Activated B cell treated with CpG ODN at 0.5 μM for 24 hours (primary cell): ENCODE data around the gene ARL14. TPM values are rescaled to one million over a fixed set of nuclear protein-coding genes. Genes with fewer than 3 reads are reported as not detected.
"Not testable (repeated sequence)": the region's sequence is repeated elsewhere in the genome, so short reads cannot be mapped to it uniquely, and the experiment has no call there.

Source experiments
- ATAC-seq: fragments of 200-7000 bp; cut with Tn5 transposase; one replicate; pipeline ENCODE4 v1.10.0; 2021; ENCODE audit warnings: low read depth, mild to moderate bottlenecking, moderate library complexity
- CTCF ChIA-PET: fragments of 350-600 bp; sonication (Branson Sonifier 250); formaldehyde crosslinking; loops from one replicate; lab custom pipeline; 2021; ENCODE audit warnings: antibody characterized with exemption; lab: Charles Lee
- POLR2A ChIA-PET: fragments of 350-600 bp; sonication (Branson Sonifier 250); formaldehyde crosslinking; loops from one replicate; lab custom pipeline; 2021; ENCODE audit warnings: antibody characterized with exemption; lab: Charles Lee
- DNase-seq: peaks from one replicate; pipeline ENCODE4 v3.0.0; 2022
- H3K27ac Mint-ChIP-seq: one replicate; pipeline ENCODE4 v1.8.0; 2020; ENCODE audit warnings: mixed read lengths
- H3K27me3 Mint-ChIP-seq: one replicate; pipeline ENCODE4 v1.8.0; 2021; ENCODE audit warnings: mixed read lengths
- H3K36me3 Mint-ChIP-seq: one replicate; pipeline ENCODE4 v1.8.0; 2021; ENCODE audit warnings: low read depth, mixed read lengths
- H3K4me1 Mint-ChIP-seq: one replicate; pipeline ENCODE4 v1.8.0; 2021; ENCODE audit warnings: mixed read lengths
- H3K4me3 Mint-ChIP-seq: one replicate; pipeline ENCODE4 v1.8.0; 2020; ENCODE audit warnings: mild to moderate bottlenecking, mixed read lengths
- H3K9me3 Mint-ChIP-seq: one replicate; pipeline ENCODE4 v1.8.0; 2020; ENCODE audit warnings: mixed read lengths
- intact Hi-C: fragments of 100-400 bp; cut with micrococcal nuclease; formaldehyde crosslinking; loops from one replicate; pipeline ENCODE4 v1.15.1; 2024
- total RNA-seq: library from RNA; stranded (reverse); gene quantifications from 2 replicates; pipeline ENCODE4 v1.2.3, GENCODE V29; 2022
- TF ChIP-seq, protein P1 (sequence below): fragments of 200-600 bp; IDR thresholded peaks from one replicate; pipeline ENCODE4 v1.8.0; 2022; ENCODE audit warnings: antibody characterized with exemption, mild to moderate bottlenecking

The ARL14 gene
- total RNA-seq, 1 donor from 2014 or later = 0.18 TPM

DNA sequence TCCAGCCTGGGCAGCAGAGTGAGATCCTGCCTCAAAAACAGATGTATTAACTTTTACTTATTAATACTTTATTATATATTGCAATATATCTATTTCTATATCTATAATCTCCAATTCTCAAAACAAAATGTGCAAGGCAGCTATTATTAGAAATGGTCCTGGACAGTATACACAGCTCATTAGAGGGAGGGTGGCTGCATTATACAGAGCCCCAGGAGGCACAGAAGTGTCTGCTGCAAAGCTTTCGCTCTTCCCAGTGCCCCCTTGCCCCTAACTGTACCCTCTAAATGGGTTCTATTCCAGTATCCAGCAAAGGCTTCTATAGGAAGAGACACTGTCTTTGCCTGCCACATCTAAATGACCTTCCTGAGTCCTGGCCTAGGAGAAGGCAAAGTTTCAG lies 24.5 kb downstream of the ARL14 start:
- no peak overlapping the region for H3K4me3 Mint-ChIP-seq
- no peak for ATAC-seq
- H3K27me3 Mint-ChIP-seq = peaks cover 11% of the 10 kb centered on the region
- H3K36me3 Mint-ChIP-seq = no peaks in the 10 kb centered on the region
- no peak for DNase-seq
- H3K27ac Mint-ChIP-seq = no peak overlapping the region
- CTCF ChIA-PET = no interaction called here
- intact Hi-C loops = no loop called here
- H3K4me1 Mint-ChIP-seq = no peaks in the 10 kb centered on the region
- TF ChIP-seq, protein P1, sequence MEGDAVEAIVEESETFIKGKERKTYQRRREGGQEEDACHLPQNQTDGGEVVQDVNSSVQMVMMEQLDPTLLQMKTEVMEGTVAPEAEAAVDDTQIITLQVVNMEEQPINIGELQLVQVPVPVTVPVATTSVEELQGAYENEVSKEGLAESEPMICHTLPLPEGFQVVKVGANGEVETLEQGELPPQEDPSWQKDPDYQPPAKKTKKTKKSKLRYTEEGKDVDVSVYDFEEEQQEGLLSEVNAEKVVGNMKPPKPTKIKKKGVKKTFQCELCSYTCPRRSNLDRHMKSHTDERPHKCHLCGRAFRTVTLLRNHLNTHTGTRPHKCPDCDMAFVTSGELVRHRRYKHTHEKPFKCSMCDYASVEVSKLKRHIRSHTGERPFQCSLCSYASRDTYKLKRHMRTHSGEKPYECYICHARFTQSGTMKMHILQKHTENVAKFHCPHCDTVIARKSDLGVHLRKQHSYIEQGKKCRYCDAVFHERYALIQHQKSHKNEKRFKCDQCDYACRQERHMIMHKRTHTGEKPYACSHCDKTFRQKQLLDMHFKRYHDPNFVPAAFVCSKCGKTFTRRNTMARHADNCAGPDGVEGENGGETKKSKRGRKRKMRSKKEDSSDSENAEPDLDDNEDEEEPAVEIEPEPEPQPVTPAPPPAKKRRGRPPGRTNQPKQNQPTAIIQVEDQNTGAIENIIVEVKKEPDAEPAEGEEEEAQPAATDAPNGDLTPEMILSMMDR = no peak
- POLR2A ChIA-PET = no interaction called here
- no peaks in the 10 kb centered on the region for H3K9me3 Mint-ChIP-seq

DNA sequence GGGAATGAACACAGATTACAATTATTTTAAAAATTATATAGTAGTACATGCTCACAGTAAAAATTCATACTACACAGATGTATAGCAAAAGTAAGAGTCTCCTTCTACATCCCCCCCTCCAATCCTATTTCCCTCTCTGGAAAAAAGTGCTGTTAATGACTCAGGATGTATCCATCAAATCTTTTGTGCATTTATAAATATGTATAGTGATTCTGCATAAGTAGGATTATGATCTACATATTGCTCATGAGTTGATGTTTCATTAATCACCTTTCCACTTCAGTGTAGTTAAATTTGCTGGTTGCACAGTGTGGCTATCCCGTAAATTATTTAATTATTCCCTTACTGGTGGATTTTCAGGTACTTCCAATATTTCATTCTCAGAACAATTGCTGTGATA lies 25.3 kb downstream of the ARL14 start:
- Mint-ChIP-seq H3K36me3 (no peaks in the 10 kb centered on the region), H3K27me3 (peaks cover 12% of the 10 kb centered on the region), H3K4me1 (no peaks in the 10 kb centered on the region), H3K9me3 (no peaks in the 10 kb centered on the region), H3K4me3 (no peak overlapping the region), H3K27ac (no peak overlapping the region)
- intact Hi-C loops = no loop called here
- DNase-seq = no peak
- TF ChIP-seq, protein P1 = no peak
- no peak for ATAC-seq
- ChIA-PET CTCF (no interaction called here), POLR2A (no interaction called here)

DNA sequence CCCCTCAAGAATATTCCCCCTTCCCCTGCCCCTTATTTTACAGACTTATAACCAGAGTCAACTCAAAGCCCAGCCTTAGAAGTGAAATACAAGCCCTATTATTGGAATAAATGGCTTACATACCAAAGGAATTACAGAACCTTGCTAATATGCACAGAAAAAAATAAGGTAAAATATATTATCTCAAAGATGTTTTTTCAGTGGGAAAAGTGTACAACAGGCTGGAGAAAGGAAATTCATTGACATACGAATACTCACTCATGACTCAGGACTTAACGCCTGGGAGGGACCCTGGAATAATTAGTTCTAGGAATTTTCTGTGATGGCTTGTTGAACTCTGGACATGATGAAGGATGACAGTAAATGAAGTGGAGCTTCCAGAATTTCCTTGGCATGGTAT lies 27.0 kb downstream of the ARL14 start:
- POLR2A ChIA-PET = interaction anchor here (0.7 kb wide), 1 partner anchor 38 kb away, joined by 3 read pairs; no protein-coding TSS in a partner anchor
- ATAC-seq = no peak
- DNase-seq = no peak
- Mint-ChIP-seq H3K9me3 (no peaks in the 10 kb centered on the region), H3K4me3 (no peak overlapping the region), H3K27ac (no peak overlapping the region), H3K4me1 (no peaks in the 10 kb centered on the region), H3K27me3 (peaks cover 14% of the 10 kb centered on the region), H3K36me3 (no peaks in the 10 kb centered on the region)
- CTCF ChIA-PET = interaction anchor here (2.3 kb wide), 1 partner anchor 237 kb away, joined by 10 read pairs; no protein-coding TSS in a partner anchor
- intact Hi-C loops = no loop called here
- TF ChIP-seq, protein P1 = no peak

DNA sequence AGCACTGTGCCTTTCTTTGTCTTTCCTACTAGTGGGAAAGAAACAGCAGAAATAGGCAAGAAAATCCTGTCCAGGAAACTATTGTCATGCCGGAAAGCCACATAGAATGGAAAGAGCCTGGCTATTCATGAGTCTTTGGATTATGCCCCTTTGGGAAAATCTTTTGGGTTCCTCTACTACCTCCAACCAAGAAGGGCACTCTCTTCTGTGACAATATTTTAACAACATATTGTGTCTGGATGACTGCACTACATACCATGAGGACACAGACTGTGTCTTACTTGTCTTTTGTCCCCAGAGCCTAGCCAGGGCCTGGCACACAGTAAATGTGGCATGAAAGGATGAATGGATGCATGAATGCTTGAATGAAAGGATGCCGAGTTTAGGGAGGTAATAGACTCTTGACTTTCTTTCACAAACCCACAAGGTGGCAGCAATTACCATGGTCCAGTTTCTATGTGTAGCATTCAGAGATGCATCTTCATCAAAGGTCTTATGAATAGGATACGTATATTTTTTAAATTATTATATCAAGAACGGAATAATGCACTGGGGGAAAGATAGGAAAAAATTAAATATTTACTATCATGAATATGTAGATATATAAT lies 30.3 kb downstream of the ARL14 start:
- Mint-ChIP-seq H3K27ac (no peak overlapping the region), H3K9me3 (no peaks in the 10 kb centered on the region), H3K4me3 (no peak overlapping the region), H3K36me3 (no peaks in the 10 kb centered on the region), H3K27me3 (peaks cover 16% of the 10 kb centered on the region), H3K4me1 (no peaks in the 10 kb centered on the region)
- intact Hi-C loops = loop anchor here (1.0 to 5.0 kb wide), 4 partner anchors 235 to 717 kb away; no protein-coding TSS in a partner anchor
- TF ChIP-seq, protein P1 = no peak
- CTCF ChIA-PET = interaction anchor here (1.2 to 2.5 kb wide), 3 partner anchors 234 to 716 kb away, joined by 7 to 12 read pairs (median 10); no protein-coding TSS in a partner anchor
- POLR2A ChIA-PET = no interaction called here
- peak; percentile 60 for ATAC-seq
- DNase-seq = no peak

DNA sequence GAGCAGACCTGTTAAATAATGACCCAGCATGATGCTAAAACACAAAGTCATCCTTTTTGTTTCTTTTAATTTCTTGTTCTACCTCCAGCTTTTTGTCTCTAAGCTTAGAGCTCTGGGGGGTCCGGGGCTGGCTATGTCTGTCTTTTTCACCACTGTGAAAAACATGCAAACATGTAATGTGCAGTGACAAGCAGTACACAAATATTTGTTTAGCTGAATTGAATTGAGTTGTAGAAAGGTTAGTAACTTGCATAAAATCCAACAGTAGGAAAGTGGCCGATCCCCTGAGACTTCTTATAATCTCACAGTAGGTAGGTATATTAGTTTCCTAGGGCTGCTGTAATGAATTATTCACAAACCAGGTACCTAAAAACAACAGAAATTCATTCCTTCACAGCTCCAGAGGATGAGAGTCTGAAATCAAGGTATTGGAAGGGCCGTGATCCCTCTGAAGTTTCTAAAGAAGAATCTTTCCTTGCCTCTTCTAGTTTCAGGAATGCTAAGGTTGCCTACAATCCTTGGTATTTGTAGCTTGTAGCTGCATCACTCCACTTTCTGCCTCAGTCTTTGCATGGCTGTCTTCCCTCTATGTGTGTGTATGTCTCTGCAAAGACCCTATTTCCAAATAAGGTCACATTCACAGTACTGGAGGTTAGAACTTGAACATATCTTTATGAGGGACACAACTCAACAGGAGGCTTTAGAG lies 32.7 kb downstream of the ARL14 start:
- CTCF ChIA-PET = interaction anchor here (0.6 to 2.5 kb wide), 6 partner anchors 32 to 714 kb away, joined by 3 to 12 read pairs (median 4); no protein-coding TSS in a partner anchor
- TF ChIP-seq, protein P1 = no peak
- H3K36me3 Mint-ChIP-seq = no peaks in the 10 kb centered on the region
- intact Hi-C loops = loop anchor here (5.0 kb wide), 1 partner anchor 698 kb away; no protein-coding TSS in a partner anchor
- H3K4me3 Mint-ChIP-seq = no peak overlapping the region
- DNase-seq (no peak), ATAC-seq (no peak)
- H3K27ac Mint-ChIP-seq = no peak overlapping the region
- no peaks in the 10 kb centered on the region for H3K4me1 Mint-ChIP-seq
- H3K27me3 Mint-ChIP-seq = peaks cover 11% of the 10 kb centered on the region
- H3K9me3 Mint-ChIP-seq = no peaks in the 10 kb centered on the region
- POLR2A ChIA-PET = no interaction called here

DNA sequence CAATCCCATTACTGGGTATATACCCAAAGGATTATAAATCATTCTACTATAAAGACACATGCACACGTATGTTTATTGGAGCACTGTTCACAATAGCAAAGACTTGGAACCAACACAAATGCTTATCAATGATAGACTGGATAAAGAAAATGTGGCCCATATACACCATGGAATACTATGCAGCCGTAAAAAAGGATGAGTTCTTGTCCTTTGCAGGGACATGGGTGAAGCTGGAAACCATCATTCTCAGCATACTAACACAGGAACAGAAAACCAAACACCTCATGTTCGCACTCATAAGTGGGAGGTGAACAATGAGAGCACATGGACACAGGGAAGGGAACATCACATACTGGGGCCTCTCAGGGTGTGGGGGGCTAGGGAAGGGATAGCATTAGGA lies 36.2 kb downstream of the ARL14 start:
- CTCF ChIA-PET, POLR2A ChIA-PET, H3K9me3 Mint-ChIP-seq, ATAC-seq, H3K4me3 Mint-ChIP-seq, intact Hi-C loops, H3K36me3 Mint-ChIP-seq, H3K27ac Mint-ChIP-seq, H3K27me3 Mint-ChIP-seq, H3K4me1 Mint-ChIP-seq, DNase-seq: not testable (repeated sequence)
